DOHH2 (cell line): ENCODE measurements around the gene IFI27L2.

Source experiments
- EZH2phosphoT487 ChIP-seq: fragments of 200-600 bp; sonication (generic); IDR thresholded peaks from 2 replicates; pipeline ENCODE4 v1.6.1; 2017; ENCODE audit warnings: borderline replicate concordance, mild to moderate bottlenecking, antibody characterized with exemption, low read length, moderate library complexity, mixed read lengths
- TF ChIP-seq, protein P1 (sequence below): fragments of 200-600 bp; sonication (generic); IDR thresholded peaks from one replicate; pipeline ENCODE4 v1.5.1; 2014; ENCODE audit warnings: antibody characterized with exemption, mild to moderate bottlenecking, low read depth, low read length; ENCODE audit not compliant: poor library complexity, severe bottlenecking

DNA sequence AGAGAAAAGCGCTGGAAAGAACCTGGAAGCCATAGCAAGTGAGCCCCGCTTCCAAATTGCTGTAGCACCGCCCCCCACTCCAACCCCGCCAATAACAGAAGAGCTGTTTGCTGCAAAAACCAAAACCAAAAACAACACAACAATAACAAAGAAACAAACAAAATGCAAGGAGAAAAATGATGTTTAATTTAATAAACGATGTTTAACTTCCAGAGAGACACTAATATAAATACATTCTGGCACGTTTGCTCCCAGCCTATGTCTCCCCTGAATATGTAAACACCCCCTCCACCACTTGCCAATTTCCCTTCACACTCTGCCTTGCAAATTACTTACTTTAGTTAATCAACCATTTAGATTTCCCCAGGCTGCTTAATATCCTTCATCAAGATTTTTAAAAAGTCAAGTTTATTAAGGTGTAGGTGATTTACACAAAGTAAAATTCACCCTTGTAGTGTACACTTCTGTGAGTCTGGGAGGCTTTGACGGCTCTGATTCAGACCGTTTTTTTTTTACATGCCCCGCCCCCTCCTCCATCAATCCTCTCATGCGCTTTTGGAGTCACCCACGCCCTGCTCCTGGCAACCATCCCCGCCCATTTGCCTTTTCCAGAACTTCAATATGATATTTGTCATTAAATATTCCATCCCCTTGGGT lies 482 bp upstream of the IFI27L2 start:
- TF ChIP-seq, protein P1, sequence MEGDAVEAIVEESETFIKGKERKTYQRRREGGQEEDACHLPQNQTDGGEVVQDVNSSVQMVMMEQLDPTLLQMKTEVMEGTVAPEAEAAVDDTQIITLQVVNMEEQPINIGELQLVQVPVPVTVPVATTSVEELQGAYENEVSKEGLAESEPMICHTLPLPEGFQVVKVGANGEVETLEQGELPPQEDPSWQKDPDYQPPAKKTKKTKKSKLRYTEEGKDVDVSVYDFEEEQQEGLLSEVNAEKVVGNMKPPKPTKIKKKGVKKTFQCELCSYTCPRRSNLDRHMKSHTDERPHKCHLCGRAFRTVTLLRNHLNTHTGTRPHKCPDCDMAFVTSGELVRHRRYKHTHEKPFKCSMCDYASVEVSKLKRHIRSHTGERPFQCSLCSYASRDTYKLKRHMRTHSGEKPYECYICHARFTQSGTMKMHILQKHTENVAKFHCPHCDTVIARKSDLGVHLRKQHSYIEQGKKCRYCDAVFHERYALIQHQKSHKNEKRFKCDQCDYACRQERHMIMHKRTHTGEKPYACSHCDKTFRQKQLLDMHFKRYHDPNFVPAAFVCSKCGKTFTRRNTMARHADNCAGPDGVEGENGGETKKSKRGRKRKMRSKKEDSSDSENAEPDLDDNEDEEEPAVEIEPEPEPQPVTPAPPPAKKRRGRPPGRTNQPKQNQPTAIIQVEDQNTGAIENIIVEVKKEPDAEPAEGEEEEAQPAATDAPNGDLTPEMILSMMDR, result no peak
- TF ChIP-seq EZH2phosphoT487, result no peak
